Hepatocyte (in vitro differentiated cells): ENCODE results near the gene CPNE4.

Experiments
- EZH2 ChIP-seq: fragments of 200-600 bp; sonication (generic); IDR thresholded peaks from 2 replicates; pipeline ENCODE4 v1.6.1; 2016; ENCODE audit warnings: antibody characterized with exemption, mild to moderate bottlenecking, borderline replicate concordance
- EZH2phosphoT487 ChIP-seq: fragments of 200-600 bp; sonication (generic); IDR thresholded peaks from one replicate; pipeline ENCODE4 v1.6.1; 2018; ENCODE audit warnings: antibody characterized with exemption, mild to moderate bottlenecking, low read depth, moderate library complexity; ENCODE audit not compliant: unreplicated experiment, severe bottlenecking
- TF ChIP-seq, protein P1 (sequence below): fragments of 200-600 bp; sonication (generic); IDR thresholded peaks from 2 replicates; pipeline ENCODE4 v1.5.1; 2016; ENCODE audit warnings: antibody characterized with exemption, mild to moderate bottlenecking; ENCODE audit not compliant: poor library complexity

GRCh38 chr3:131705099-131705498, 329.7 kb downstream of the CPNE4 start:
- TF ChIP-seq, protein P1, sequence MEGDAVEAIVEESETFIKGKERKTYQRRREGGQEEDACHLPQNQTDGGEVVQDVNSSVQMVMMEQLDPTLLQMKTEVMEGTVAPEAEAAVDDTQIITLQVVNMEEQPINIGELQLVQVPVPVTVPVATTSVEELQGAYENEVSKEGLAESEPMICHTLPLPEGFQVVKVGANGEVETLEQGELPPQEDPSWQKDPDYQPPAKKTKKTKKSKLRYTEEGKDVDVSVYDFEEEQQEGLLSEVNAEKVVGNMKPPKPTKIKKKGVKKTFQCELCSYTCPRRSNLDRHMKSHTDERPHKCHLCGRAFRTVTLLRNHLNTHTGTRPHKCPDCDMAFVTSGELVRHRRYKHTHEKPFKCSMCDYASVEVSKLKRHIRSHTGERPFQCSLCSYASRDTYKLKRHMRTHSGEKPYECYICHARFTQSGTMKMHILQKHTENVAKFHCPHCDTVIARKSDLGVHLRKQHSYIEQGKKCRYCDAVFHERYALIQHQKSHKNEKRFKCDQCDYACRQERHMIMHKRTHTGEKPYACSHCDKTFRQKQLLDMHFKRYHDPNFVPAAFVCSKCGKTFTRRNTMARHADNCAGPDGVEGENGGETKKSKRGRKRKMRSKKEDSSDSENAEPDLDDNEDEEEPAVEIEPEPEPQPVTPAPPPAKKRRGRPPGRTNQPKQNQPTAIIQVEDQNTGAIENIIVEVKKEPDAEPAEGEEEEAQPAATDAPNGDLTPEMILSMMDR = no peak
- no peak for TF ChIP-seq EZH2
- no peak for TF ChIP-seq EZH2phosphoT487
